Panc1 (cell line): Measurements from ENCODE around the gene CCDC73. TPM values are rescaled to one million over a fixed set of nuclear protein-coding genes. Genes with fewer than 3 reads are reported as not detected.

ENCODE experiments used
- ATAC-seq: fragments of 200-7000 bp; cut with Tn5 transposase; 2 replicates; pipeline ENCODE4 v1.9.1; 2020; ENCODE audit warnings: mild to moderate bottlenecking, moderate library complexity
- BruUV-seq: library from RNA; stranded (reverse); fragments of 400-500 nt; replicated peaks from 2 replicates; lab custom pipeline; 2021; lab: Mats Ljungman, UMichigan
- CTCF ChIA-PET: fragments of 300-600 bp; sonication (Branson Sonifier 250); formaldehyde crosslinking; loops from one replicate; lab custom pipeline; 2022; ENCODE audit warnings: antibody characterized with exemption; lab: Charles Lee
- POLR2A ChIA-PET: fragments of 300-600 bp; sonication (Branson Sonifier 250); formaldehyde crosslinking; loops from one replicate; lab custom pipeline; 2022; ENCODE audit warnings: antibody characterized with exemption; lab: Charles Lee
- DNase-seq: peaks from one replicate; pipeline ENCODE4 v3.0.0-alpha.2; 2010; ENCODE audit warnings: low read depth, low spot score
- H3K27ac ChIP-seq: 2 replicates; pipeline ENCODE4 v1.5.1; 2011; ENCODE audit warnings: mild to moderate bottlenecking, low read length, inconsistent platforms
- H3K27me3 ChIP-seq: fragments of 200-500 bp; sonication (Bioruptor generic); 2 replicates; pipeline ENCODE4 v1.6.0; 2014; ENCODE audit warnings: low read length, inconsistent platforms; ENCODE audit not compliant: control insufficient read depth, insufficient read depth
- H3K36me3 ChIP-seq: fragments of 200-500 bp; sonication (Bioruptor generic); 2 replicates; pipeline ENCODE4 v1.5.1; 2014; ENCODE audit warnings: inconsistent platforms, mild to moderate bottlenecking, low read length, moderate library complexity; ENCODE audit not compliant: control insufficient read depth, insufficient read depth
- H3K4me1 ChIP-seq: 2 replicates; pipeline ENCODE4 v1.5.1; 2011; ENCODE audit warnings: inconsistent platforms, mild to moderate bottlenecking, low read length, moderate library complexity; ENCODE audit not compliant: control insufficient read depth, insufficient read depth
- H3K4me3 ChIP-seq, 2 experiments: 2 replicates each; pipeline ENCODE4 v1.5.1; 2011 to 2012; ENCODE audit warnings: low read depth in 2 of 2, low read length in 2 of 2, mild to moderate bottlenecking in 2 of 2, inconsistent platforms in 1 of 2, moderate library complexity in 1 of 2
- H3K9me3 ChIP-seq: fragments of 200-500 bp; sonication (Bioruptor generic); 2 replicates; pipeline ENCODE4 v1.5.1; 2014; ENCODE audit warnings: low read depth, mild to moderate bottlenecking, inconsistent platforms, low read length, moderate library complexity; ENCODE audit not compliant: control insufficient read depth, insufficient read depth
- CTCF ChIP-seq: fragments of 450-650 bp; IDR thresholded peaks from 2 replicates; pipeline ENCODE4 v1.5.1; 2017; ENCODE audit warnings: mild to moderate bottlenecking
- POLR2AphosphoS5 ChIP-seq: IDR thresholded peaks from 2 replicates; pipeline ENCODE4 v1.6.1; 2012; ENCODE audit warnings: mild to moderate bottlenecking, low read depth, low read length, moderate library complexity
- REST ChIP-seq, 2 experiments: IDR thresholded peaks; 2 replicates each; pipeline ENCODE4 v1.6.1; 2011 to 2012; ENCODE audit warnings: low read depth in 2 of 2, control low read depth in 1 of 2, low read length in 1 of 2, mild to moderate bottlenecking in 1 of 2, moderate library complexity in 1 of 2; ENCODE audit not compliant: insufficient read depth in 1 of 2
- SIN3A ChIP-seq: IDR thresholded peaks from 2 replicates; pipeline ENCODE4 v1.6.1; 2012; ENCODE audit warnings: low read depth, mild to moderate bottlenecking, low read length, moderate library complexity, borderline replicate concordance; ENCODE audit not compliant: insufficient read depth
- TCF7L2 ChIP-seq: IDR thresholded peaks from 2 replicates; pipeline ENCODE4 v1.6.1; 2011; ENCODE audit warnings: mild to moderate bottlenecking, low read depth, low read length, inconsistent platforms
- in situ Hi-C: cut with HindIII; loops from 2 replicates; pipeline ENCODE4 v1.10.0; 2016; ENCODE audit warnings: low sequenced_read_pairs, low pct_unique_long_range_greater_than_20kb
- intact Hi-C: fragments of 100-400 bp; cut with micrococcal nuclease; formaldehyde crosslinking; loops from one replicate; pipeline ENCODE4 v1.10.0; 2022; ENCODE audit not compliant: unreplicated experiment
- total RNA-seq: library from RNA; stranded (reverse); gene quantifications from one replicate; pipeline ENCODE4 v1.2.1, GENCODE V29; 2021; ENCODE audit not compliant: unreplicated experiment

The CCDC73 gene
- total RNA-seq, 1 experiment from 2014 or later = not detected

- ChIA-PET POLR2A (no interaction called here), CTCF (no interaction called here)
- no peak for DNase-seq
- Histone ChIP-seq H3K27me3 (no peaks in the 10 kb centered on the region; the same call in 1 of the 2 replicates), H3K36me3 (no peaks in the 10 kb centered on the region), H3K9me3 (no peaks in the 10 kb centered on the region), H3K27ac (no peak overlapping the region), H3K4me3 (no peak overlapping the region), H3K4me1 (no peaks in the 10 kb centered on the region)
- ATAC-seq = no peak
- intact Hi-C loops (no loop called here), in situ Hi-C loops (no loop called here)
- no TSS peak for BruUV-seq
- TF ChIP-seq POLR2AphosphoS5 = no peak
- TF ChIP-seq SIN3A = no peak
- no peak for TF ChIP-seq CTCF
- no peak for TF ChIP-seq REST (IDR thresholded peaks at IDR 0.05; ENCODE audit: insufficient read depth in 1 of 2, low read depth in 2 of 2, low read length in 1 of 2)
- no peak for TF ChIP-seq TCF7L2
These were observed 42.5 kb downstream of the CCDC73 start for GRCh38 chr11:32752001-32752400.

GRCh38 chr11:32751381-32751780, 43.1 kb downstream of the CCDC73 start:
- H3K27ac ChIP-seq = no peak overlapping the region
- intact Hi-C loops (no loop called here), in situ Hi-C loops (no loop called here)
- no peaks in the 10 kb centered on the region for H3K27me3 ChIP-seq
- H3K4me1 ChIP-seq = no peaks in the 10 kb centered on the region
- BruUV-seq = no TSS peak
- no peaks in the 10 kb centered on the region for H3K36me3 ChIP-seq
- no peak for TF ChIP-seq POLR2AphosphoS5
- TF ChIP-seq SIN3A = no peak
- no peak for TF ChIP-seq CTCF
- TF ChIP-seq REST (IDR thresholded peaks at IDR 0.05; ENCODE audit: insufficient read depth in 1 of 2, low read depth in 2 of 2, low read length in 1 of 2) = no peak
- TF ChIP-seq TCF7L2 = no peak
- ChIA-PET CTCF (no interaction called here), POLR2A (no interaction called here)
- DNase-seq (no peak), ATAC-seq (no peak)
- H3K9me3 ChIP-seq = no peaks in the 10 kb centered on the region
- no peak overlapping the region for H3K4me3 ChIP-seq
